ENCODE data around the gene IGFLR1.
A peak's percentile ranks its signal among the peaks of the same experiment; 100 is the strongest.

IGFLR1 gene

DNA sequence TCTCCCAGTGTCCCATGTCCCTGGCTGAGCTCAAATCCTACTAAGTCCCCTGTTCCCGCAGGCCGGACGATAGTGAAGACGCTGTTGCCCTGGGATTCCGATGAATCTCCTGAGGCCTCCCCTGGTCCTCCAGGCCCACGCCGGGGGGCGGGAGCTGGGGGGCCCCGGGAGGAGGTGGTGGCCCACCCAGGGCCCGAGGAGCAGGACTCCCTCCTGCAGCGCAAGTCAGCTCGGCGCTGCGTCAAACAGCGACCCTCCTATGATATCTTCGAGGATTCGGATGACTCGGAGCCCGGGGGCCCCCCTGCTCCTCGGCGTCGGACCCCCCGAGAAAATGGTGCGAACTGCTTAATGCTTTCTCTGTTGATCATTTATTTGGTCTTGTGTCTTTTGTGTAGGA lies 18.6 kb downstream of the IGFLR1 start:
- DNase-seq, result no peak

DNA sequence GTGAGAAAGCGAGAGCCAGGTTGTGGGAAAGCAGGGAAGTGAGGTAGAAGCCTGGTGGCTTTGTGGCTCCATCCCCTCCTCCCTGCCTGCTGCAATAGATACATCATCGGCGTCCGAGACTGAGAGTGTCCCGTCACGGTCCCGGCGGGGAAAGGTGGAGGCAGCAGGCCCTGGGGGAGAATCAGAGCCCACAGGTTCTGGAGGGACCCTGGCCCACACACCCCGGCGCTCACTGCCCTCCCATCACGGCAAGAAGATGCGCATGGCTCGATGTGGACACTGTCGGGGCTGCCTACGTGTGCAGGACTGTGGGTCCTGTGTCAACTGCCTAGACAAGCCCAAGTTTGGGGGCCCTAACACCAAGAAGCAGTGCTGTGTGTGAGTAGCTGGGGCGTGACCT lies 19.4 kb downstream of the IGFLR1 start:
- DNase-seq, result no peak

DNA sequence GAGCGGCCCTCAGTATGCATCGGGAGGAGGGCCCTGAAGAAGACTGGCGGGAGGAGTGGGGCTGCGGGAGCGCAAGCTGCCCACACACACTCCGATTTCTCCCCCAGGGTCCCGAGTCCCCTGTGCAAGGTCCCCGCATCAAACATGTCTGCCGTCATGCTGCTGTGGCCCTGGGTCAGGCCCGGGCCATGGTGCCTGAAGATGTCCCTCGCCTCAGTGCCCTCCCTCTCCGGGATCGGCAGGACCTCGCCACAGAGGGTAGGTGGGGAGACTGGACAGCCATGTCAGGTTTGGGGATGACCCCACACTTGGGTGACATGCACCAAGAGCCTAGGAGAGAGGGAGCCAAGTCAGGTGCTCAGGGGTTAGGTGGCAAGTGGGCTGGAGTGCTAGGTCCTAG lies 19.8 kb downstream of the IGFLR1 start:
- no peak for DNase-seq

DNA sequence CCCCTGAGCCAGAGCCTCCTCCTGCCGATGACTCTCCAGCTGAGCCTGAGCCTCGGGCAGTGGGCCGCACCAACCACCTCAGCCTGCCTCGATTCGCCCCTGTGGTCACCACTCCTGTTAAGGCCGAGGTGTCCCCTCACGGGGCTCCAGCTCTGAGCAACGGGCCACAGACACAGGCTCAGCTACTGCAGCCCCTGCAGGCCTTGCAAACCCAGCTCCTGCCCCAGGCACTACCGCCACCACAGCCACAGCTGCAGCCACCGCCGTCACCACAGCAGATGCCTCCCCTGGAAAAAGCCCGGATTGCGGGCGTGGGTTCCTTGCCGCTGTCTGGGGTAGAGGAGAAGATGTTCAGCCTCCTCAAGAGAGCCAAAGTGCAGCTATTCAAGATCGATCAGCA lies 20.9 kb downstream of the IGFLR1 start:
- no peak for DNase-seq

DNA sequence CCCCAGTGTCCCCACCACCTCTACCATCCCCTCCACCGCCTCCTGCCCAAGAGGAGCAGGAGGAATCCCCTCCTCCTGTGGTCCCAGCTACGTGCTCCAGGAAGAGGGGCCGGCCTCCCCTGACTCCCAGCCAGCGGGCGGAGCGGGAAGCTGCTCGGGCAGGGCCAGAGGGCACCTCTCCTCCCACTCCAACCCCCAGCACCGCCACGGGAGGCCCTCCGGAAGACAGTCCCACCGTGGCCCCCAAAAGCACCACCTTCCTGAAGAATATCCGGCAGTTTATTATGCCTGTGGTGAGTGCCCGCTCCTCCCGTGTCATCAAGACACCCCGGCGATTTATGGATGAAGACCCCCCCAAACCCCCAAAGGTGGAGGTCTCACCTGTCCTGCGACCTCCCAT lies 21.6 kb downstream of the IGFLR1 start:
- no peak for DNase-seq

DNA sequence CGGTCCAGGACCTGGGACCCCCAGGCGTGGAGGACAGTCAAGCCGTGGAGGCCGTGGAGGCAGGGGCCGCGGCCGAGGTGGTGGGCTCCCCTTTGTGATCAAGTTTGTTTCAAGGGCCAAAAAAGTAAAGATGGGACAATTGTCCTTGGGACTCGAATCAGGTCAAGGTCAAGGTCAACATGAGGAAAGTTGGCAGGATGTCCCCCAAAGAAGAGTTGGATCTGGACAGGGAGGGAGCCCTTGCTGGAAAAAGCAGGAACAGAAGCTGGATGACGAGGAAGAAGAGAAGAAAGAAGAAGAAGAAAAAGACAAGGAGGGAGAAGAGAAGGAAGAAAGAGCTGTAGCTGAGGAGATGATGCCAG lies 22.1 kb downstream of the IGFLR1 start:
- DNase-seq, result no peak

DNA sequence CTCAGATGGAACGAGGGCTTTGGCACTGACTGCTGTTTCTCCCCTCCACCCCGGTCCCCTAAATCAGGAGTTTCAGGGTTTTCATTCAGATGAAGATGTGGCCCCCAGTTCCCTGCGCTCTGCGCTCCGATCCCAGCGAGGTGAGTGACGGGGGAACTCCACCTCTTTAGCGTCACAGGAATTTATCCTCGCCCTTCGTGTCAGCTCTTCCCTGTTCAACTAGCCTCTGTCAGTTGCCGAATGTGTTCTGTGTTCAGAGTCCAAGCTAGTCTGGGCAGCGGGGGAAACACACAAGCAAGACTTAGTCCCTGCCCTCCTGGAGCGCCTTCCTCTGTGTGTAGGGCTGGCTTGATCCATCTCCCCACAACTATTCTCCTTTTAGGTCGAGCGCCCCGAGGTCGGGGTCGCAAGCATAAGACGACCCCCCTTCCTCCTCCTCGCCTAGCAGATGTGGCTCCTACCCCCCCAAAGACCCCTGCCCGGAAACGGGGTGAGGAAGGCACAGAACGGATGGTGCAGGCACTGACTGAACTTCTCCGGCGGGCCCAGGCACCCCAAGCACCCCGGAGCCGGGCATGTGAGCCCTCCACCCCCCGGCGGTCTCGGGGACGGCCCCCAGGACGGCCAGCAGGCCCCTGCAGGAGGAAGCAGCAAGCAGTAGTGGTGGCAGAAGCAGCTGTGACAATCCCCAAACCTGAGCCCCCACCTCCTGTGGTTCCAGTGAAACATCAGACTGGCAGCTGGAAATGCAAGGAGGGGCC lies 22.7 kb downstream of the IGFLR1 start:
- no peak for DNase-seq

DNA sequence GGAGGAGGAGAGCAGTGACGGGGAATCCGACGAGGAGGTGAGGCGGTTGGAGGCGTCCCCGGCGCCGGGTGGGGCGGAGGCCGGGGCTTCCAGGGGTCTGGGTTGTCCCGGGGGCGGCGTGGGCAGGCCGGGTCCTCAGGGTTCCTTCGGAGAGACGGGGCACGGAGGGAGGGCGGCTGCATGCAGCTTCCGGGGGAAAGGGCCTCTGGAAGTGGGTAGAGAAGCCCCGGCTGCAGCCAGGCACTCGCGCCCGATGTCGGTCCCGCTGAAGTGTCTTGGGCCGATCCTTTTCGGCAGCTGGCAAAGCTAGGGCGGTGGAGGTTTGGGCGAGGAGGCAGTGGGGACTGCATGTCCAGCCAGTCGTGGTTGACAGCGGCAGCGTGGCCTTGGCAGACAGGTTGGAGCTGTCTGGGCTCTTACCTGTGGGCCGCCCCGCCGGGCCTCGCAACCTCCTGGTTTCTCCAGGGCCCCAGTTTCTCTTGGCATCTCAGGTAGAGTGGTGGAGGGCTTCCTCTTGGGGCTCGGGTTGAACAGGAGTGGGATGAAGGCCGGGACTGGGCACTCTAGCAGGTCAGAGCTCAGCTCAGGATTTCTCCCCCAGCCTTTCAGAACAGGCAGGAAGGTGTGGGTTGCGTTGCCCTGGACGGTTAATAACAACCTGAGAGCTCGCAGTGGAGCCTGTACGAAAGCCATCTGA lies 23.8 kb downstream of the IGFLR1 start:
- DNase-seq, result peak; percentile 6

DNA sequence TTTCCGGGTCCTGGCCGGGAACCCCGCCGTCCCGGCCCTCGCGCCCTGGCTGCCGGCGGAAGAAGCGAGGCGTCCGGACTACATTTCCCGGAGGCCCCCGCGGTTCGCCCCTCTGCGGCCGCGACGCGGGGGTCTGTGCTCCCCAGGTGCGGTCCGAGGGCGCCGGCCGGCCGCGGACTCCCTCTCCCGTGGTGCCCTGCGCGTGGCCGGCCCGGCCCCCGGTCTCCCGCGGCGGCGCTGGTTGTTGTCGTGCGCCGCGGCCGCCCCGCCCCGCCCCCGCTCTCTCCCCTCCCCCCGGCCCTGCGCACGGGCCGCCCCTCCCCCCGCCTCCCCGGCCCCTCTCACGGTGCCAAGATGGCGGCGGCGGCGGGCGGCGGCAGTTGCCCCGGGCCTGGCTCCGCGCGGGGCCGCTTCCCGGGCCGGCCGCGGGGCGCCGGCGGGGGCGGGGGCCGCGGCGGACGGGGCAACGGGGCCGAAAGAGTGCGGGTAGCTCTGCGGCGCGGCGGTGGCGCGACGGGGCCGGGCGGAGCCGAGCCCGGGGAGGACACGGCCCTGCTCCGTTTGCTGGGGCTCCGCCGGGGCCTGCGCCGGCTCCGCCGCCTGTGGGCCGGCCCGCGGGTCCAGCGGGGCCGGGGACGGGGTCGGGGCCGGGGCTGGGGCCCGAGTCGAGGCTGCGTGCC lies 24.4 kb downstream of the IGFLR1 start, which contains the start of gene KMT2B:
KMT2B (plus strand) TSS at position 339 of the 680 bp plus-strand sequence; CDS start at position 355, 16 bp downstream.
- no peak for DNase-seq

DNA sequence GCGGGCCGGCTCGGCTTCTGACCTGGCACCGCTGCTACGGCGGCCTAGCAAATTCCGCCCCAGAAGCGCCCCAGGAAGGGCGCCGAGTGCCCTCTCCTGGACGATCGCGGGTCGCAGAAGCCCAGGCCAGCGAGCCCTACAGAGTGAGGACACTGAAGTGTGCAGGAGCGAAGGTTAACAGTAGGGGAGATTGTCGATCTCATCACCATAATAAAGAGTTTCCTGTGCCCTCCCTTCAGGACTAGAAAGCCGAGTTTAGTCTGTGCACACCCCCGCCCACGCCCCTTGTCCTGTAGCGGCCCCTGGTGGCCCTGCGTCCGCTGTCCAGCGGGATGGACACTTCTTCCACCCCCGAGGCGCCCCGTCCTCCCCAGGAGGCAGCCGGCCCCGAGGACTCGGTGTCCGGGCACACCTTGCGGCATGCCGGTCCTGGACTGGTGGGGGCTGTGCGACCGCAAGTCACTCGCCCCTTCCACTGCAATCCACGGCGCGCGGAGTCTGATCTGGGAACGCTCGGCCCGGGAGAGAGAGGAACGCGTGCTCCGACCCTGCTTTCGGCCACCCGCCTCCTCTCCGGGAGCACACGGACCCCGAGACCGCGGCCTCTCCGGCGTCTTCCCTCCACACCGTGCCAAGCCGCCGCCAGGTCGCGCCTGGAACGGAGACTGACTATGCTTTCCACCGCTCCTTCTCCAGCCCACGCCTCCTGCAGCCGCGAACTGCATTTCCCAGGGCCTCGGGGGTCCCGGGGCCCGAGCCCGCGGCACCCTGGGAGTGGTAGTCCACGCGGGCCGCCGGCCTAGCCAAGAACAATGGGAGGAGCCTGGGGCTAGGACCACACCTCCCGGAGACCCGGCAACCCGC lies 25.2 kb downstream of the IGFLR1 start:
- DNase-seq, result peak; percentile 95

DNA sequence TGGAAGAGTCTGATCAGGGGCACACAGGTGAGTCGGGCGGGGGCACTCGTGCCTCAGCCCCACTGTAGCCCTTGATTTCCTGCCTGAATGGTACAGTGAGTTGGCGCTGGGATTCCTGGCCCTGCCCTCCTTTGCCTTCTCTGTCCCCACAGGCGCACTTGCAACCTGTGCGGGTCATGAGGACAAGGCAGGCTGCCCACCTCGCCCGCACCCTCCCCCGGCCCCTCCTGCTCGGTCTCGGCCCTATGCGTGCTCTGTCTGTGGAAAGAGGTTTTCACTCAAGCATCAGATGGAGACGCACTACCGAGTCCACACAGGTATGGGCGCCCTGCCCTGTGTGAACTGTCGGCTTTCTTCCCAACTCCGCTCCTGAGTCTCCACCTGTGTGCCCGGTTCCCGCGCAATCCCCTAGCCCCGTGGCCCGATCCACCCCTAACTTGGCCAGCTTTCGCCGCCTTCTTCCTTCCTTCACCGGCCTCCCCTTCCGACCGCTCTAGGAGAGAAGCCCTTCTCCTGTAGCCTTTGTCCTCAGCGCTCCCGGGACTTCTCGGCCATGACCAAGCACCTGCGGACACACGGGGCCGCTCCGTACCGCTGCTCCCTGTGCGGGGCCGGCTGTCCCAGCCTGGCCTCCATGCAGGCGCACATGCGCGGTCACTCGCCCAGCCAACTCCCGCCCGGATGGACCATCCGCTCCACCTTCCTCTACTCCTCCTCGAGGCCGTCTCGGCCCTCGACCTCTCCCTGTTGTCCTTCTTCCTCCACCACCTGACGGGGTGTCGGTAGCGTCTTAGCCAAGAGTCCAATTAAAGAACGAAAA lies 26.1 kb downstream of the IGFLR1 start:
- peak; percentile 14 for DNase-seq

DNA sequence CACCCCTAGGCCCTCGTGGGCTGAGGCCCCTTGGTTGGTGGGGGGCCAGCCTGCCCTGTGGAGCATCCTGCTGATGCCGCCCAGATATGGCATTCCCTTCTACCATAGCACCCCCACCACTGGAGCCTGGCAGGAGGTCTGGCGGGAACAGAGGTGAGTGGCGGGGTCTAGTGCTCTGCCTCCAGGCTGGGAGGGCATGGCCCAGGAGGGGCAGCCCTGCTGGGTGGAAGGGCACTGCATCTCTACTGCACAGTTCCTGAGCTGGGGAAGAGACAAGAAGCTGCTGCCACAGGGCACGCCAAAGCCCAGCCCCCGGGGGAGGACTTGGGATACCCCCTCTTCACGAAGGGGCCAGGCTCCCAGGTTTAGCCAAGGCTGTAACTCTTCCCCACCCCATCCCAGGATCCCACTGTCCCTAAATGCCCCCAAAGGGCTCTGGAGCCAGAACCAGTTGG lies 26.9 kb downstream of the IGFLR1 start:
- no peak for DNase-seq

DNA sequence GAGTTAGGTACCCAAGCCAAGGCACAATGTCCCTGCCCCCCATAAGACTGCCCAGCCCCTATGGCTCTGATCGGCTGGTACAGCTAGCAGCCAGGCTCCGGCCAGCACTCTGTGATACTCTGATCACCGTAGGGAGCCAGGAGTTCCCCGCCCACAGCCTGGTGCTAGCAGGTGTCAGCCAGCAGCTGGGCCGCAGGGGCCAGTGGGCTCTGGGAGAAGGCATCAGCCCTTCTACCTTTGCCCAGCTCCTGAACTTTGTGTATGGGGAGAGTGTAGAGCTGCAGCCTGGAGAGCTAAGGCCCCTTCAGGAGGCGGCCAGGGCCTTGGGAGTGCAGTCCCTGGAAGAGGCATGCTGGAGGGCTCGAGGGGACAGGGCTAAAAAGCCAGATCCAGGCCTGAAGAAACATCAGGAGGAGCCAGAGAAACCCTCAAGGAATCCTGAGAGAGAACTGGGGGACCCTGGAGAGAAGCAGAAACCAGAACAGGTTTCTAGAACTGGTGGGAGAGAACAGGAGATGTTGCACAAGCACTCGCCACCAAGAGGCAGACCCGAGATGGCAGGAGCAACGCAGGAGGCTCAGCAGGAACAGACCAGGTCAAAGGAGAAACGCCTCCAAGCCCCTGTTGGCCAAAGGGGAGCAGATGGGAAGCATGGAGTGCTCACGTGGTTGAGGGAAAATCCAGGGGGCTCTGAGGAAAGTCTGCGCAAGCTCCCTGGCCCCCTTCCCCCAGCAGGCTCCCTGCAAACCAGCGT lies 27.5 kb downstream of the IGFLR1 start:
- no peak for DNase-seq

DNA sequence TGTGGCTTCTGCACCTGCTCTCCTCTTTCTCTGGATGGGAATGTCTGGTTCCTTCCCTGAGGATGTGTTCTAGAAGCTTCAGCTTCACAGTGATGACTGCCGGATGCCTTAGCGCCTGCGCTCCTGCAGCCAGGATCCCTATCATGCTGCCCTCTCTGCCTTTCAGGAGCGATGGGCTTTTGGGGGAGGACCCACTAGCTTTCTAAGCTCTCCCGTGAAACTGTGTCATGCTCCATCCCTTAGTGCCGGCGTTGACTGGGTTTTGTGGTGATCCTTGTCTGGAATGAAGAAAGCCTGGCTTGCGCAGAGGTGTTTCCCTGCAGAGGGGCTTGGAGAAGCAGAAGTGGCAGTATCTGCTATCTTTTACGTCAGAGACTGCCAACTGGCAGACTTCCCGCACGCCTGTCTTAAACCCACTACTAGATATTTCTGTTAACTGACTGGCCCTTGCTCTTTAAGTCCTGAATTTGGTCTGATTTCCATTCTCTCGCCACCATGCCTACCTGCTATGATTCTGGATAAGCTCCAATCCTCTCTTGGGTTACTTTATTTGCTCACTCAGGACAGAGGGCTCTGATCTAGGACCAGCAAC lies 28.3 kb downstream of the IGFLR1 start:
- DNase-seq, result no peak

DNA sequence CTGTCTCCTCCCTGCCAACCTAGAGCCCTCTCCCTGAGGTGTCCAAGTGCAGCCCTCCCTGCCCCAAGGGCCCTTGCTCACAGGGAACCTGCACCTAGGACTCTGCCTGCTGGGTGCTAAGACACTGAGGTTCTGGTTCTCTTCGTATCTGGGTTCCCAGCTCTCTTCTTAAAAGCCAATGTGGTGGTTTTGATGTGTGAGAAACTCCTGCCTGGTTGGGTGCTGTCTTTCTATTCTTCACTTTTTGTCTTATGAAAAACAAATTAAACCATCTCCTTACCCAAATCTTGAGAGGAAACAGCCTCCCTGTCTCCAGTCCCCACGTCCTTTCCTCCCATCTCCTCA lies 28.8 kb downstream of the IGFLR1 start:
- DNase-seq, result no peak

DNA sequence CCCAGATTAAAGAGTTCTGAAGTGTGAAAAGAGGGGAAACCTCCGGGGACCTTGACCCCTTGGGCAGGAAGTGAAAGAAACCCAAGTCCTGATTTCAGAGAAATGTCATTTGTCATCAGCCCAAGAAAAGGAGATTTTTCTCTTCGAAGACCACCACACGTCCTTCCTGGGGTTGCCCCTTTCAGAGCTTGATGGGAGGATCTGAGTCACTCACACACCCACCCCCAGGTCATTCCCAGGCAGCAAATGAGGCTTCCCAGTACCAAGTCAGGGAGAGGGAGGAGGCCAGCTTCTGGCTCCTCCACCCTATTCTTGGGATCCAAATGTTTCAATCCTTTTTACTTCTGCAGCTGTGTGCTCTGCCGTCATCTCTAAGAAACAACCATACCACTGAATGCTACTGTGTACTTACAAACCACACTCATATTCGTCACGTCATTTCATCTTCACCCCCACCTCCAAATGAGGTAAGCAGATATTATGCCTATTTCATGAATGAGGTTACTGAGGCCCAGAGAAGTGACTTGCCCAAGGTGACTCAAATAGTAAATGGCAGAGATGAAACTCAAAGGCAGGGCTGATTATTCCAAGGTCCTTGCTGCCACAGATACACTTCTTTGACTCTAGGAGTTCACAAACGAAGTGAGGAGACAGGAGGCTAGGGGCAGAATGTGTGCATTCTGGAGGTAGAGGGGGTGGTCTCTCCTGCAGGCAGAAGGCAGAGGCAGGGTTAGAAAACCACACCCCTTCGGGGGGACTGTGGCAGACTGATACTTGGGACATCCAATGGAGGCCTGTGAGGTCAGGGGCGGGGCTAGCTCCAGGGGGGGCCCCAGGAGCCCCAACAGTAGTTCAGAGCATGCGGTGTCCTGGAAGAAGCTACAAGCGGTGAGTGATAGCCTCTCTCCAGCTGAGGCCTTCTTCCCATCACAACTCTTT lies 29.4 kb downstream of the IGFLR1 start:
- DNase-seq, result no peak

DNA sequence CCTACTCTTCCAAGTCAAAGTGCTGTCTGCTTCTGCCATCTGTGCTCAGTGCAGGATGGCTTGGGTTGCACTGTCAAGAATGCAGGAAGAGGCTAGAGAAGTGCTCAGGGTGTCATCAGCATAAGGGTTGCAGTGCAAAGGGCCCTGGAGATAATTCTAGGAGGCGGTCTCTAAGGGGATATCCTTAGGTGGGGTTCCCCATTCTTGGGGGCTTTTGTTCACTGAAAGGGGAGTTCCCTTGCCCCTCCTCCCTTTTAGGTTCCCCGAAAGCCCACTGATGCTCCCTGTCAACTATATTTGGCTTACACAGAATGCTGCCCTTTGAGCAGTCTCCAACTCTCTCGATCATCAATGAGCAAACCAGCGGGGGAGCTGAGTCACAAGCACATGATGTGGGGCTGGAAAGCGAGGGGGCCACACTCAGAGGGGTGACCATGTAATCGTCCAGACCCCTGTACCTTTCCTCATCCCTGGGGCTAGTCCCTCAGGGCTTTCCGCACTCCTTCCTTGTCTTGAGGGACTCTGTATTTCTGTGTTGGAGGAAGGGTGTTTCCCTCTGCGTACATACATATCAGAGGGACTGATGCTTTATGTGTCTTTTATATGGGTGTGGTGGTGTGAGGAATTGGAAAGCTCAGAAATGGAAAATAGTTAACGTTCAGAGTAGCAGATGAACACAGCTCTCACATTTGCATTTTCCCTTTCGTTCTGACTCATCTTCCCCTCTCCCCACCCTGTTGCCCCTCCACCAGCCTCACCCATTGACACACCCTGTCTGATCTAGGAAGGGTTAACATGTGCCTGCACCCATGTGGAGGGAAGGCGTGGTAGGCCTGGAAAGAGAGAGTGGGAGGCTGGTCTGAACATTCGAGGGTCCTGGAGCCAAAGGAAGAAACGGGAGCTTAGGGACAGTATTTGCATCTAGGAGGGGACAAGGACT lies 31.2 kb downstream of the IGFLR1 start:
- no peak for DNase-seq

DNA sequence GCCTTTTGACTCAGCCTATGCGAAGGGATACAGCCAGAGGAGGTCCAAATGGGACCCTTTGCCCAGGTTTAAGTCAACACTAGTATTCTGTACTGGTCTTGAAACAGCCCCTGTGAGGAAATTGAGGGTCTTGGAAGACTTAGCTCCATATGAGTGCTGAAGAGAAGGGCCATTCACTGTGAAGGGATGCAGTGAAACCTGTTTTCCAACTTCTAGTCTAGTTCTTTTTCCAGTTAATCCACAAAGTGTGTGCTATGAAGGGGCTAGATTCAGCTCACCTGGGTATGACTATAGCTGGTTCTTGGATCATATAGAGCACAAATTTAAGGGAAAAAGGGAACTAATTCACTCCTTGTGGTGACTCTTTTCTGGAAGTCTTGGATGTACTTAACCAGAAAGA lies 33.9 kb downstream of the IGFLR1 start:
- DNase-seq, result no peak

DNA sequence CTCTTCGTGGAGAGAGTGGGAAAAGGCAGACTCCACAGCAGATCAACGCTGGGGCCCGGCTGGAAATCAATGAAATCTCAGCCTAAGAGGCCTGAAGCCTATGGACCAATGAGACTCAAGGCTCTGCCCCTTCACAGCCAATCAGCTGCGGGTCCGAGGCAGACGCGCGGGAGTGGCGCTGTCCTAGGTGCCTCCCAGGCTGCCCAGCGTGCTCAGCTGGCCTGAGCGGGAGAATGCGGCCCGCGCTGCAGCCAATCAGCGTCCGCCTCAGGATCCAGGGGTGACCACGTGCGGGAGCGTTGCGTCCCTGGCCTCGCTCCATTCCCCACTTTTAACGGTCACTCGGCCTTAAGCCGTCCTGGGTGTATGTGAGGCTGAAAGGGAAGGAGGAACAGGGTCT lies 38.0 kb downstream of the IGFLR1 start, which contains the start of gene ZBTB32:
ZBTB32 (plus strand) TSS at position 341 of the 400 bp plus-strand sequence. CDS start 10,069 bp downstream, outside the sequence.
- DNase-seq, result no peak

Measured in NCI-H1105 (cell line).